K562 (cell line): ENCODE measurements around the gene HOXA7. TPM values are rescaled to one million over a fixed set of nuclear protein-coding genes. Genes with fewer than 3 reads are reported as not detected.

ENCODE experiments used
- MCM5 ChIP-seq: fragments of 450-650 bp; IDR thresholded peaks from 2 replicates; pipeline ENCODE4 v1.6.1; 2016; ENCODE audit warnings: low read depth
- SMARCA4 ChIP-seq: fragments of 450-650 bp; IDR thresholded peaks from 2 replicates; pipeline ENCODE4 v1.6.1; 2016
- ZNF217 ChIP-seq: sonication (generic); formaldehyde crosslinking; IDR thresholded peaks from 2 replicates; pipeline ENCODE4 v1.8.0; 2022; ENCODE audit warnings: mild to moderate bottlenecking, missing genetic modification reagents
- ZNF282 ChIP-seq: sonication (generic); formaldehyde crosslinking; IDR thresholded peaks from 2 replicates; pipeline ENCODE4 v1.8.1; 2023; ENCODE audit warnings: missing genetic modification reagents
- ZNF445 ChIP-seq: fragments of 250-450 bp; sonication (Bioruptor Pico); IDR thresholded peaks from 2 replicates; pipeline ENCODE4 v1.4.0; 2020; ENCODE audit warnings: low read depth, mild to moderate bottlenecking, moderate library complexity
- ZNF644 ChIP-seq: fragments of 200-800 bp; sonication (Bioruptor generic); IDR thresholded peaks from 2 replicates; pipeline ENCODE4 v1.6.1; 2016; ENCODE audit warnings: low read depth, missing genetic modification characterization, missing compliant biosample characterization
- ZNF75A ChIP-seq: fragments of 450-650 bp; formaldehyde crosslinking; IDR thresholded peaks from 2 replicates; pipeline ENCODE4 v1.4.0; 2020; ENCODE audit warnings: mild to moderate bottlenecking
- polyA plus RNA-seq, 8 experiments: library from polyadenylated mRNA; depleted of rRNA in 4 of 8; stranded (reverse) in 5 of 8; unstranded in 3 of 8; fragments of >200 nt; fragmentation: Nextera tagmentation in 2 of 8; fragmentation: Illumina TruSeq in 1 of 8; extraction: Ambion mirVana in 2 of 8; extraction: Trizol in 1 of 8; gene quantifications; 2 replicates each; pipeline versions ENCODE4 v1.2.1 to v1.2.3, GENCODE V29; 2011 to 2014; ENCODE audit warnings: inconsistent platforms in 1 of 8, missing spikeins in 1 of 8
- total RNA-seq, 7 experiments: library from RNA; depleted of rRNA in 6 of 7; stranded (reverse); fragments of >200 nt in 6 of 7; fragmentation: Illumina TruSeq in 2 of 7; extraction: Trizol in 2 of 7; gene quantifications; 2 replicates each; pipeline versions ENCODE4 v1.2.1 to v1.2.3, GENCODE V29; 2011 to 2021; ENCODE audit warnings: low replicate concordance in 1 of 7
- TF ChIP-seq, protein P1 (sequence below): fragments of 250-450 bp; sonication (Bioruptor Pico); IDR thresholded peaks from 2 replicates; pipeline ENCODE4 v1.4.0; 2020
- TF ChIP-seq, protein P2 (sequence below): fragments of 450-650 bp; IDR thresholded peaks from one replicate; pipeline ENCODE4 v1.6.1; 2018; ENCODE audit warnings: mild to moderate bottlenecking, moderate library complexity; ENCODE audit not compliant: partially characterized antibody

Gene HOXA7
- total and polyA plus RNA-seq, 9 of the 15 experiments (the other 6 are each of a cell fraction or from before 2014, with no cell fraction given) = not detected

DNA sequence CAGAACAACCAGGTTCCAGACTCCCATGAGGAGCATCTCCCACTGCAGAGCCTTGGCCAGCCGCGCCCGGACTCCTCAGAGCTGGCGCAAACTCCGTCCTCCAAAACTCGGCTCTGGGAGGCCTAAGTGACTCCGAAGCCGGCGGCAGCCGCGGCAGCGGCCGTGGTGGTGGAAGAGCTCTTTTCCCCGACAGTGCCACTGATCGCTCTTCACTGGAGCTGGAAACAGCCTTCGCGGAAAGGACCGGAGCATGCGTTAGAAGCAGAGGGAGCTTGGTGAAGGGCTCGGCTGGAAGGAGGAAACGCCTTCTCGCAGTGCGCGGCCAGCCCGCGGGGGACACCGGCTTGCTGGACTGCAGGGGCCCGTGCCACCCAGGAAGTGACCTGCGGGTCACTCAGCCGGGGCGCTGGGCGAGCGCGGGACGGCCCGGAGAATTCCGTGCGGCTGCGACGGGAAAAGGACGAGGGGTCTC, 48.4 kb upstream of the HOXA7 start (continued):
- TF ChIP-seq, protein P1, sequence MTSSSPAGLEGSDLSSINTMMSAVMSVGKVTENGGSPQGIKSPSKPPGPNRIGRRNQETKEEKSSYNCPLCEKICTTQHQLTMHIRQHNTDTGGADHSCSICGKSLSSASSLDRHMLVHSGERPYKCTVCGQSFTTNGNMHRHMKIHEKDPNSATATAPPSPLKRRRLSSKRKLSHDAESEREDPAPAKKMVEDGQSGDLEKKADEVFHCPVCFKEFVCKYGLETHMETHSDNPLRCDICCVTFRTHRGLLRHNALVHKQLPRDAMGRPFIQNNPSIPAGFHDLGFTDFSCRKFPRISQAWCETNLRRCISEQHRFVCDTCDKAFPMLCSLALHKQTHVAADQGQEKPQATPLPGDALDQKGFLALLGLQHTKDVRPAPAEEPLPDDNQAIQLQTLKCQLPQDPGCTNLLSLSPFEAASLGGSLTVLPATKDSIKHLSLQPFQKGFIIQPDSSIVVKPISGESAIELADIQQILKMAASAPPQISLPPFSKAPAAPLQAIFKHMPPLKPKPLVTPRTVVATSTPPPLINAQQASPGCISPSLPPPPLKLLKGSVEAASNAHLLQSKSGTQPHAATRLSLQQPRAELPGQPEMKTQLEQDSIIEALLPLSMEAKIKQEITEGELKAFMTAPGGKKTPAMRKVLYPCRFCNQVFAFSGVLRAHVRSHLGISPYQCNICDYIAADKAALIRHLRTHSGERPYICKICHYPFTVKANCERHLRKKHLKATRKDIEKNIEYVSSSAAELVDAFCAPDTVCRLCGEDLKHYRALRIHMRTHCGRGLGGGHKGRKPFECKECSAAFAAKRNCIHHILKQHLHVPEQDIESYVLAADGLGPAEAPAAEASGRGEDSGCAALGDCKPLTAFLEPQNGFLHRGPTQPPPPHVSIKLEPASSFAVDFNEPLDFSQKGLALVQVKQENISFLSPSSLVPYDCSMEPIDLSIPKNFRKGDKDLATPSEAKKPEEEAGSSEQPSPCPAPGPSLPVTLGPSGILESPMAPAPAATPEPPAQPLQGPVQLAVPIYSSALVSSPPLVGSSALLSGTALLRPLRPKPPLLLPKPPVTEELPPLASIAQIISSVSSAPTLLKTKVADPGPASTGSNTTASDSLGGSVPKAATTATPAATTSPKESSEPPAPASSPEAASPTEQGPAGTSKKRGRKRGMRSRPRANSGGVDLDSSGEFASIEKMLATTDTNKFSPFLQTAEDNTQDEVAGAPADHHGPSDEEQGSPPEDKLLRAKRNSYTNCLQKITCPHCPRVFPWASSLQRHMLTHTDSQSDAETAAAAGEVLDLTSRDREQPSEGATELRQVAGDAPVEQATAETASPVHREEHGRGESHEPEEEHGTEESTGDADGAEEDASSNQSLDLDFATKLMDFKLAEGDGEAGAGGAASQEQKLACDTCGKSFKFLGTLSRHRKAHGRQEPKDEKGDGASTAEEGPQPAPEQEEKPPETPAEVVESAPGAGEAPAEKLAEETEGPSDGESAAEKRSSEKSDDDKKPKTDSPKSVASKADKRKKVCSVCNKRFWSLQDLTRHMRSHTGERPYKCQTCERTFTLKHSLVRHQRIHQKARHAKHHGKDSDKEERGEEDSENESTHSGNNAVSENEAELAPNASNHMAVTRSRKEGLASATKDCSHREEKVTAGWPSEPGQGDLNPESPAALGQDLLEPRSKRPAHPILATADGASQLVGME (CRISPR knock-in tag) = no peak
- TF ChIP-seq, protein P2, sequence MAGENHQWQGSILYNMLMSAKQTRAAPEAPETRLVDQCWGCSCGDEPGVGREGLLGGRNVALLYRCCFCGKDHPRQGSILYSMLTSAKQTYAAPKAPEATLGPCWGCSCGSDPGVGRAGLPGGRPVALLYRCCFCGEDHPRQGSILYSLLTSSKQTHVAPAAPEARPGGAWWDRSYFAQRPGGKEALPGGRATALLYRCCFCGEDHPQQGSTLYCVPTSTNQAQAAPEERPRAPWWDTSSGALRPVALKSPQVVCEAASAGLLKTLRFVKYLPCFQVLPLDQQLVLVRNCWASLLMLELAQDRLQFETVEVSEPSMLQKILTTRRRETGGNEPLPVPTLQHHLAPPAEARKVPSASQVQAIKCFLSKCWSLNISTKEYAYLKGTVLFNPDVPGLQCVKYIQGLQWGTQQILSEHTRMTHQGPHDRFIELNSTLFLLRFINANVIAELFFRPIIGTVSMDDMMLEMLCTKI = no peak
- TF ChIP-seq ZNF217 (CRISPR knock-in tag) (no peak), ZNF75A (CRISPR knock-in tag) (no peak), MCM5 (no peak), ZNF282 (CRISPR knock-in tag) (no peak), ZNF445 (CRISPR knock-in tag) (no peak), SMARCA4 (no peak), ZNF644 (tag) (no peak)
